ENCODE measurements around the gene LDHAL6A.

DNA sequence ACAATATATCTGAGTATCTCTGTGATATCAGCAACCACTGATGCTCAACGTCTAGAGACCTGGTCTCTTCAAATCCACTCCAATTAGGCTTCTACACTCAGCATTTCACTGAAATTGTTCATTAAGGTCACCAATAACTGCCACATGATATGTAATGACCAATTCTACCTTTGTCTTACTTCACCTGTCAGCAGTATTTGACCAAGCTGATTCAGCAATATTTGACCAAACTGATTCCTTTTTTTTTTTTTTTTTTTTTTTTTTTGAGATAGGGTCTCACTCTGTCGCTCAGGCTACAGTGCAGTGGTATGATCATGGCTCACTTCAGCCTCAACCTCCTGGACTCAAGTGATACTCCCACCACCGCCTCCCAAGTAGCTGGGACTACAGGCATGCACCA, 65.5 kb downstream of the LDHAL6A start:
- no peak for TF ChIP-seq BRCA1 (CRISPR knock-in tag; IDR thresholded peaks at IDR 0.05)
- TF ChIP-seq RAD21 (CRISPR knock-in tag; IDR thresholded peaks at IDR 0.05): no peak
- TF ChIP-seq, protein P1, sequence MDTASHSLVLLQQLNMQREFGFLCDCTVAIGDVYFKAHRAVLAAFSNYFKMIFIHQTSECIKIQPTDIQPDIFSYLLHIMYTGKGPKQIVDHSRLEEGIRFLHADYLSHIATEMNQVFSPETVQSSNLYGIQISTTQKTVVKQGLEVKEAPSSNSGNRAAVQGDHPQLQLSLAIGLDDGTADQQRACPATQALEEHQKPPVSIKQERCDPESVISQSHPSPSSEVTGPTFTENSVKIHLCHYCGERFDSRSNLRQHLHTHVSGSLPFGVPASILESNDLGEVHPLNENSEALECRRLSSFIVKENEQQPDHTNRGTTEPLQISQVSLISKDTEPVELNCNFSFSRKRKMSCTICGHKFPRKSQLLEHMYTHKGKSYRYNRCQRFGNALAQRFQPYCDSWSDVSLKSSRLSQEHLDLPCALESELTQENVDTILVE (CRISPR knock-in tag; IDR thresholded peaks at IDR 0.05): no peak
- TF ChIP-seq, protein P2, sequence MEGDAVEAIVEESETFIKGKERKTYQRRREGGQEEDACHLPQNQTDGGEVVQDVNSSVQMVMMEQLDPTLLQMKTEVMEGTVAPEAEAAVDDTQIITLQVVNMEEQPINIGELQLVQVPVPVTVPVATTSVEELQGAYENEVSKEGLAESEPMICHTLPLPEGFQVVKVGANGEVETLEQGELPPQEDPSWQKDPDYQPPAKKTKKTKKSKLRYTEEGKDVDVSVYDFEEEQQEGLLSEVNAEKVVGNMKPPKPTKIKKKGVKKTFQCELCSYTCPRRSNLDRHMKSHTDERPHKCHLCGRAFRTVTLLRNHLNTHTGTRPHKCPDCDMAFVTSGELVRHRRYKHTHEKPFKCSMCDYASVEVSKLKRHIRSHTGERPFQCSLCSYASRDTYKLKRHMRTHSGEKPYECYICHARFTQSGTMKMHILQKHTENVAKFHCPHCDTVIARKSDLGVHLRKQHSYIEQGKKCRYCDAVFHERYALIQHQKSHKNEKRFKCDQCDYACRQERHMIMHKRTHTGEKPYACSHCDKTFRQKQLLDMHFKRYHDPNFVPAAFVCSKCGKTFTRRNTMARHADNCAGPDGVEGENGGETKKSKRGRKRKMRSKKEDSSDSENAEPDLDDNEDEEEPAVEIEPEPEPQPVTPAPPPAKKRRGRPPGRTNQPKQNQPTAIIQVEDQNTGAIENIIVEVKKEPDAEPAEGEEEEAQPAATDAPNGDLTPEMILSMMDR (CRISPR knock-in tag; IDR thresholded peaks at IDR 0.05): no peak
- TF ChIP-seq ATF7 (IDR thresholded peaks at IDR 0.05): no peak
- no peak for TF ChIP-seq ATF7 (CRISPR knock-in tag; IDR thresholded peaks at IDR 0.05)
- TF ChIP-seq FOXP1 (IDR thresholded peaks at IDR 0.05): no peak
- TF ChIP-seq FOXP1 (CRISPR knock-in tag; IDR thresholded peaks at IDR 0.05): no peak
- TF ChIP-seq, protein P3, sequence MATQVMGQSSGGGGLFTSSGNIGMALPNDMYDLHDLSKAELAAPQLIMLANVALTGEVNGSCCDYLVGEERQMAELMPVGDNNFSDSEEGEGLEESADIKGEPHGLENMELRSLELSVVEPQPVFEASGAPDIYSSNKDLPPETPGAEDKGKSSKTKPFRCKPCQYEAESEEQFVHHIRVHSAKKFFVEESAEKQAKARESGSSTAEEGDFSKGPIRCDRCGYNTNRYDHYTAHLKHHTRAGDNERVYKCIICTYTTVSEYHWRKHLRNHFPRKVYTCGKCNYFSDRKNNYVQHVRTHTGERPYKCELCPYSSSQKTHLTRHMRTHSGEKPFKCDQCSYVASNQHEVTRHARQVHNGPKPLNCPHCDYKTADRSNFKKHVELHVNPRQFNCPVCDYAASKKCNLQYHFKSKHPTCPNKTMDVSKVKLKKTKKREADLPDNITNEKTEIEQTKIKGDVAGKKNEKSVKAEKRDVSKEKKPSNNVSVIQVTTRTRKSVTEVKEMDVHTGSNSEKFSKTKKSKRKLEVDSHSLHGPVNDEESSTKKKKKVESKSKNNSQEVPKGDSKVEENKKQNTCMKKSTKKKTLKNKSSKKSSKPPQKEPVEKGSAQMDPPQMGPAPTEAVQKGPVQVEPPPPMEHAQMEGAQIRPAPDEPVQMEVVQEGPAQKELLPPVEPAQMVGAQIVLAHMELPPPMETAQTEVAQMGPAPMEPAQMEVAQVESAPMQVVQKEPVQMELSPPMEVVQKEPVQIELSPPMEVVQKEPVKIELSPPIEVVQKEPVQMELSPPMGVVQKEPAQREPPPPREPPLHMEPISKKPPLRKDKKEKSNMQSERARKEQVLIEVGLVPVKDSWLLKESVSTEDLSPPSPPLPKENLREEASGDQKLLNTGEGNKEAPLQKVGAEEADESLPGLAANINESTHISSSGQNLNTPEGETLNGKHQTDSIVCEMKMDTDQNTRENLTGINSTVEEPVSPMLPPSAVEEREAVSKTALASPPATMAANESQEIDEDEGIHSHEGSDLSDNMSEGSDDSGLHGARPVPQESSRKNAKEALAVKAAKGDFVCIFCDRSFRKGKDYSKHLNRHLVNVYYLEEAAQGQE (IDR thresholded peaks at IDR 0.05; ENCODE audit: borderline replicate concordance in 1 of 2, low read depth in 1 of 2, low read length in 2 of 2): no peak
- TF ChIP-seq, protein P4, sequence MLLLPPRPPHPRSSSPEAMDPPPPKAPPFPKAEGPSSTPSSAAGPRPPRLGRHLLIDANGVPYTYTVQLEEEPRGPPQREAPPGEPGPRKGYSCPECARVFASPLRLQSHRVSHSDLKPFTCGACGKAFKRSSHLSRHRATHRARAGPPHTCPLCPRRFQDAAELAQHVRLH (CRISPR knock-in tag; IDR thresholded peaks at IDR 0.05; ENCODE audit: borderline replicate concordance, low read depth): no peak
- no peak for TF ChIP-seq KDM1A (CRISPR knock-in tag; IDR thresholded peaks at IDR 0.05)
- TF ChIP-seq NFIC (IDR thresholded peaks at IDR 0.05; ENCODE audit: low read length): no peak
- TF ChIP-seq TGIF2 (CRISPR knock-in tag; IDR thresholded peaks at IDR 0.05): no peak
- no peak for TF ChIP-seq ZNF891 (CRISPR knock-in tag; IDR thresholded peaks at IDR 0.05)
- no peak for TF ChIP-seq ZFP37 (CRISPR knock-in tag; IDR thresholded peaks at IDR 0.05; ENCODE audit: borderline replicate concordance)

Data from HepG2 (cell line).